Measurements from ENCODE around the gene RIBC1.
"Not testable (repeated sequence)": the region's sequence is repeated elsewhere in the genome, so short reads cannot be mapped to it uniquely, and the experiment has no call there.

Gene RIBC1

GRCh38 chrX:53422861-53423306, at the start of gene RIBC1:
TSS of gene RIBC1 (plus strand) at chrX:53422873. CDS start at chrX:53426277, 3,404 bp downstream.
- no peak for DNase-seq

GRCh38 chrX:53373307-53373706, 49.4 kb upstream of the RIBC1 start:
- no peak for DNase-seq

- no peak for DNase-seq
These were observed 48.4 kb upstream of the RIBC1 start for GRCh38 chrX:53374222-53374820.

GRCh38 chrX:53374923-53375322, 47.8 kb upstream of the RIBC1 start:
- DNase-seq = no peak

GRCh38 chrX:53376888-53377287, 45.8 kb upstream of the RIBC1 start:
- no peak for DNase-seq

- DNase-seq = no peak
These were observed 45.2 kb upstream of the RIBC1 start for GRCh38 chrX:53377464-53377863.

- no peak for DNase-seq
These were observed 43.5 kb upstream of the RIBC1 start for GRCh38 chrX:53379008-53379710.

- DNase-seq = no peak
These were observed 42.9 kb upstream of the RIBC1 start for GRCh38 chrX:53379747-53380146.

GRCh38 chrX:53383376-53384076, 39.1 kb upstream of the RIBC1 start:
- DNase-seq = no peak

GRCh38 chrX:53395605-53396298, 26.9 kb upstream of the RIBC1 start:
- no peak for DNase-seq

- no peak for DNase-seq
These were observed 24.5 kb upstream of the RIBC1 start for GRCh38 chrX:53398216-53398615.

- DNase-seq = no peak
These were observed 19.1 kb upstream of the RIBC1 start for GRCh38 chrX:53403535-53403934.

GRCh38 chrX:53412446-53412845, 10.2 kb upstream of the RIBC1 start:
- no peak for DNase-seq

- DNase-seq = not testable (repeated sequence)
These were observed 2.3 kb upstream of the RIBC1 start for GRCh38 chrX:53420351-53420750.

GRCh38 chrX:53421125-53421524, 1.5 kb upstream of the RIBC1 start:
- no peak for DNase-seq

GRCh38 chrX:53421772-53422085, 944 bp upstream of the RIBC1 start:
- peak in 1 of 2 experiments; percentile 50 for DNase-seq

GRCh38 chrX:53422086-53422860, 400 bp upstream of the RIBC1 start, which contains the start of gene SMC1A:
TSS of gene SMC1A (minus strand) at chrX:53422654. CDS start at chrX:53422600, 54 bp downstream.
- peak; percentile 99 for DNase-seq

GRCh38 chrX:53429755-53430154, 7.1 kb downstream of the RIBC1 start:
- DNase-seq = no peak

GRCh38 chrX:53430231-53430630, 7.6 kb downstream of the RIBC1 start:
- DNase-seq = no peak

GRCh38 chrX:53433651-53434639, 11.3 kb downstream of the RIBC1 start, which contains the start of gene HSD17B10:
TSS of gene HSD17B10 (minus strand) at chrX:53434370. CDS start at chrX:53434345, 25 bp downstream.
- DNase-seq = peak; percentile 99

GRCh38 chrX:53435997-53436396, 13.3 kb downstream of the RIBC1 start:
- DNase-seq = peak; percentile 87 to 88

All from SHP77 (cell line).